Esophagus muscularis mucosa (tissue), 4 donors: ENCODE results near the gene GNPTAB. TPM values are rescaled to one million over a fixed set of nuclear protein-coding genes. Genes with fewer than 3 reads are reported as not detected.

ENCODE experiments used
- DNase-seq: peaks from one replicate; pipeline ENCODE4 v3.0.0-alpha.2; 2017; ENCODE audit errors: extremely low spot score
- H3K27ac ChIP-seq, 4 donors: fragments of 200-600 bp; sonication (generic); replicated peaks in 1 of 4; 1 replicate in 3 of 4; 2 replicates in 1 of 4; pipeline ENCODE4 v1.5.1; 2016 to 2019; ENCODE audit warnings: mild to moderate bottlenecking in 1 of 4
- H3K27me3 ChIP-seq, 4 donors: fragments of 200-600 bp; sonication (generic); one replicate each; pipeline versions ENCODE4 v1.5.1 to v1.6.0; 2016 to 2019
- H3K36me3 ChIP-seq, 4 donors: fragments of 200-600 bp; sonication (generic); one replicate each; pipeline ENCODE4 v1.5.1; 2016 to 2019
- H3K4me1 ChIP-seq, 4 donors: fragments of 200-600 bp; sonication (generic); one replicate each; pipeline ENCODE4 v1.5.1; 2016 to 2019
- H3K4me3 ChIP-seq, 4 donors: fragments of 200-600 bp; sonication (generic); 1 replicate in 2 of 4; 2 replicates in 2 of 4; pipeline ENCODE4 v1.5.1; 2016 to 2019; ENCODE audit warnings: mild to moderate bottlenecking in 4 of 4, moderate library complexity in 1 of 4
- H3K9me3 ChIP-seq, 4 donors: fragments of 200-600 bp; sonication (generic); 1 replicate in 3 of 4; 2 replicates in 1 of 4; pipeline ENCODE4 v1.5.1; 2016 to 2019
- EP300 ChIP-seq: sonication (generic); formaldehyde crosslinking; IDR thresholded peaks from one replicate; pipeline ENCODE4 v1.6.1; 2017; ENCODE audit warnings: antibody characterized with exemption
- POLR2A ChIP-seq: fragments of 450-650 bp; IDR thresholded peaks from one replicate; pipeline ENCODE4 v1.6.1; 2017; ENCODE audit warnings: antibody characterized with exemption, moderate library complexity, mild to moderate bottlenecking, low read depth
- POLR2AphosphoS5 ChIP-seq, 2 donors: sonication (generic); formaldehyde crosslinking; IDR thresholded peaks; one replicate each; pipeline ENCODE4 v1.6.1; 2017; ENCODE audit warnings: antibody characterized with exemption in 2 of 2
- WGBS: methylation state at CpG from one replicate; pipeline ENCODE4 v1.1.5; 2018; 5-methylcytosine and 5-hydroxymethylcytosine counted together
- intact Hi-C: fragments of 100-400 bp; cut with DNase I; formaldehyde crosslinking; loops from one replicate; pipeline ENCODE4 v1.15.1; 2023
- total RNA-seq, 4 donors: library from RNA; depleted of rRNA; stranded (reverse); fragments of >200 nt; gene quantifications; one replicate each; pipeline versions ENCODE4 v1.1.0 to v1.2.1, GENCODE V29; 2016
- TF ChIP-seq, protein P1 (sequence below), 3 experiments: fragments of 200-600 bp in 2 of 3; fragments of 450-650 bp in 1 of 3; sonication (generic) in 2 of 3; IDR thresholded peaks; one replicate each; pipeline ENCODE4 v1.5.1; 2017 to 2019; ENCODE audit warnings: antibody characterized with exemption in 3 of 3, mild to moderate bottlenecking in 2 of 3, moderate library complexity in 1 of 3

Gene GNPTAB
- total RNA-seq, 4 donors from 2014 or later: 30.5 to 37.0 (median 32.1) TPM

DNA sequence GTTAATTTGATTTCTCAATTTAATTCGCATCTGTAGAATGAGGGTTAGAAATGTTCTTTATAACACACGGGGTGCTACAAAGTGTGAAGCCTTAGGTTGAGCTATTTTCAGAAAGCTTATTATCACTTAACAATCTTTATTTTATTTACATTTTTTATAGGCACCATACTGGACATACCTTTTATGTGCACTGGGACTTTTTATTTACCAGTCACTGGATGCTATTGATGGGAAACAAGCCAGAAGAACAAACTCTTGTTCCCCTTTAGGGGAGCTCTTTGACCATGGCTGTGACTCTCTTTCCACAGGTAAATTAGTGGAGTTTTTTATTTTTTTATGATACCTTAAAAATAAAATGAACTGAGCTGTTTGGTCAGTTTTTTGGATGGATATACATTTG lies 116.8 kb downstream of the GNPTAB start:
- Histone ChIP-seq H3K4me1 (peaks cover 14 to 49% (median 27%) of the 10 kb centered on the region in 4 donors), H3K9me3 (no peaks in the 10 kb centered on the region), H3K4me3 (no peak overlapping the region), H3K36me3 (peaks cover 0 to 24% (median 0%) of the 10 kb centered on the region in 4 donors), H3K27me3 (no peaks in the 10 kb centered on the region), H3K27ac (peak overlapping the region in 2 of 4 donors; percentile 5 to 50)
- WGBS: 87% methylated on average over 2 of the region's 2 CpGs
- intact Hi-C loops: no loop called here
- DNase-seq: no peak
- TF ChIP-seq POLR2A (no peak), EP300 (no peak), POLR2AphosphoS5 (IDR thresholded peaks at IDR 0.05) (no peak)
- TF ChIP-seq, protein P1, sequence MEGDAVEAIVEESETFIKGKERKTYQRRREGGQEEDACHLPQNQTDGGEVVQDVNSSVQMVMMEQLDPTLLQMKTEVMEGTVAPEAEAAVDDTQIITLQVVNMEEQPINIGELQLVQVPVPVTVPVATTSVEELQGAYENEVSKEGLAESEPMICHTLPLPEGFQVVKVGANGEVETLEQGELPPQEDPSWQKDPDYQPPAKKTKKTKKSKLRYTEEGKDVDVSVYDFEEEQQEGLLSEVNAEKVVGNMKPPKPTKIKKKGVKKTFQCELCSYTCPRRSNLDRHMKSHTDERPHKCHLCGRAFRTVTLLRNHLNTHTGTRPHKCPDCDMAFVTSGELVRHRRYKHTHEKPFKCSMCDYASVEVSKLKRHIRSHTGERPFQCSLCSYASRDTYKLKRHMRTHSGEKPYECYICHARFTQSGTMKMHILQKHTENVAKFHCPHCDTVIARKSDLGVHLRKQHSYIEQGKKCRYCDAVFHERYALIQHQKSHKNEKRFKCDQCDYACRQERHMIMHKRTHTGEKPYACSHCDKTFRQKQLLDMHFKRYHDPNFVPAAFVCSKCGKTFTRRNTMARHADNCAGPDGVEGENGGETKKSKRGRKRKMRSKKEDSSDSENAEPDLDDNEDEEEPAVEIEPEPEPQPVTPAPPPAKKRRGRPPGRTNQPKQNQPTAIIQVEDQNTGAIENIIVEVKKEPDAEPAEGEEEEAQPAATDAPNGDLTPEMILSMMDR (IDR thresholded peaks at IDR 0.05): no peak

DNA sequence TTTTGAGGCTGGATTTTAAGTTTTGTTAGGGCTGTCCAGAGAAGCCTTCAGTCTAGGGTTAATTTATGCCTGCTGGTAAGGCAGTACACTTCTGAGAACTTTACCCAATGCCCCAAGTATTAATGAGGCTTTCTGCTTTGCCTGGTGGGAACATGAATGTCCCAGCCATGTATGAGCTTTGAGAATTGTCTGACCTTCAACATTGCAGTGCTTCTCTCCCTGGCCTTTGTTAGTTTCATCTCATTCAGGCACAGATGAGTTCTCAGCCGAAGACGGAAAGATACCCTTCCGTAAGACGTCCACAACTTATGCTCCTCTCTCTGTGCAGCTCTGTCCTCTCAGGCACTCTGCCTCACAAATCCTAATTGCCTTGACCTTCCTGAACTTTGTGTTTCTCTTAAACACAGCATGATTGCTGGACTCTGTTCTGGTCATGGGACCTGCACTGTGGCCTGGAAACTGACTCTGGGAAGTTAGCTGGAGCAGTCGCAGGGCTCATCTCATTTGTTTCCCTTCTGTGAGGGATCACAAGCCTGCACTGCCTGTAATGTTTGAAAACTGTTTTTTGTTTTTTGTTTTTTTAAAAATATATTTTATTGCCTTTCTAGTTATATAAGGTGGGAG lies 117.6 kb downstream of the GNPTAB start:
- H3K4me3 ChIP-seq: peak overlapping the region in 1 of 4 donors; percentile 25
- no peak for DNase-seq
- no peaks in the 10 kb centered on the region for H3K9me3 ChIP-seq
- WGBS: 53% methylated on average over 5 of the region's 5 CpGs
- TF ChIP-seq POLR2AphosphoS5 (IDR thresholded peaks at IDR 0.05): peak in 1 of 2 donors; percentile 54
- TF ChIP-seq, protein P1 (IDR thresholded peaks at IDR 0.05): no peak
- no peaks in the 10 kb centered on the region for H3K27me3 ChIP-seq
- intact Hi-C loops: no loop called here
- H3K4me1 ChIP-seq: peaks cover 14 to 55% (median 27%) of the 10 kb centered on the region in 4 donors
- H3K27ac ChIP-seq: peak overlapping the region; percentile 5 to 61 (median 40)
- H3K36me3 ChIP-seq: peaks cover 0 to 19% (median 0%) of the 10 kb centered on the region in 4 donors

DNA sequence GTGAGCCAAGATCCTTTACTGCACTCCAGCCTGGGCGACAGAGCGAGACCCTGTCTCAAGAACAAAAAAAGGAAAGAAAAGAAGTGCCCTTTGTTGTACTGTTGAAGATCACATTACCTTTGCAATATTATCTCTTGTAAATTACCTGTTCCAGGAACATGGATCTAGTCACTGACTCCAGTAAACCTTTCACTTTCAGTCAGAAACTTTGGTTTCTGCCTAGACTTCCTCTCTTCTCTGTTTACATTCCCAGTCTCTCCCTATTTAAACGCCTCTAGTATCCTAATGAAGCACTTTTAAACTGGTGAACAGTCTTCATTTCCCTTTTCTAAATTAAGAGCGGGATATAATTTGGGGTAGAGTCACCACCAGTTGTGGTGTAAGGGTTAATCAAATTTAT lies 120.5 kb downstream of the GNPTAB start:
- H3K27me3 ChIP-seq: no peaks in the 10 kb centered on the region
- intact Hi-C loops: no loop called here
- no peaks in the 10 kb centered on the region for H3K9me3 ChIP-seq
- peaks cover 21 to 66% (median 32%) of the 10 kb centered on the region in 4 donors for H3K4me1 ChIP-seq
- H3K4me3 ChIP-seq: no peak overlapping the region
- 82% methylated on average over 4 of the region's 4 CpGs for WGBS
- DNase-seq: no peak
- TF ChIP-seq, protein P1 (IDR thresholded peaks at IDR 0.05): no peak
- TF ChIP-seq POLR2A: no peak
- TF ChIP-seq EP300: no peak
- TF ChIP-seq POLR2AphosphoS5 (IDR thresholded peaks at IDR 0.05): no peak
- H3K36me3 ChIP-seq: peaks cover 0 to 5% (median 0%) of the 10 kb centered on the region in 4 donors
- H3K27ac ChIP-seq: no peak overlapping the region

DNA sequence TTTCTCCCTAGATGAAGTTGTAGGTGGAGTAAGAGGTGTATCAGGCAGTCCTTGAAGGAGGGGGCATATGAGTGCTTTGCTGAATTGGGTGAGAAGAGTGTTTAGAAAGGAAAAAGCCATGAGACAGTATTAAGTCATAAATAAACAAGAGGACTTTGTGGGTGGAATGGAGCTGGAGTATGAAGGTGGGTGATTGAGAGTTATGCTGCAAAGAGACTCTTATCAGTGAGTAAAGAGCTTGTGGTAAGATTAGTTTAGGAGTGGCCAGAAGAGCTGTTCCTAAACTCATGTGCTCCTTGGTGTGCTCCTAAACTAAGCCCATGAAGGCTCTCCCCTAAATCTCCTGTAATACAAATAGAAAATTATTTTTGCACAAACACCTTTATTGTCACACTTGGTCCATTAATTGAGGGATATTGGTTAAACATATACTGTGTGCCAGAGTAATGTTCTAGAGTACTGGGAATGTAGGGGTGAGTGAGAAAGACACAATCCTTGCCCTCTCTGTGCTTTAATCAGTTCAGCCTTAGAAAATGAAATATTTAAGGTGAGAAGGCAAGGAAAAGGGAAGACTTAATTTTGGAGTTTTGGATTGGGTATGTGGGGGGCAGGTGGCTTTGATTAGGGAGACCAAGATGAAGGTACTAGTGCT lies 123.5 kb downstream of the GNPTAB start:
- intact Hi-C loops: no loop called here
- no peaks in the 10 kb centered on the region for H3K27me3 ChIP-seq
- no peaks in the 10 kb centered on the region for H3K36me3 ChIP-seq
- no peaks in the 10 kb centered on the region for H3K9me3 ChIP-seq
- DNase-seq: no peak
- no peak overlapping the region for H3K4me3 ChIP-seq
- TF ChIP-seq EP300 (no peak), POLR2AphosphoS5 (IDR thresholded peaks at IDR 0.05) (no peak), POLR2A (no peak)
- TF ChIP-seq, protein P1 (IDR thresholded peaks at IDR 0.05): no peak
- no peak overlapping the region for H3K27ac ChIP-seq
- peaks cover 11 to 53% (median 31%) of the 10 kb centered on the region in 4 donors for H3K4me1 ChIP-seq
